C4-2B (cell line): ENCODE data around the gene VRTN.

Experiments used
- H3K27ac ChIP-seq: fragments of 450-650 bp; 2 replicates; pipeline ENCODE4 v1.5.1; 2017
- ZFX ChIP-seq: fragments of 450-650 bp; IDR thresholded peaks from 2 replicates; pipeline ENCODE4 v1.6.1; 2017
- TF ChIP-seq, protein P1 (sequence below): fragments of 450-650 bp; conservative IDR thresholded peaks from 2 replicates; pipeline ENCODE4 v1.5.1; 2017; ENCODE audit warnings: mild to moderate bottlenecking

Gene VRTN

DNA sequence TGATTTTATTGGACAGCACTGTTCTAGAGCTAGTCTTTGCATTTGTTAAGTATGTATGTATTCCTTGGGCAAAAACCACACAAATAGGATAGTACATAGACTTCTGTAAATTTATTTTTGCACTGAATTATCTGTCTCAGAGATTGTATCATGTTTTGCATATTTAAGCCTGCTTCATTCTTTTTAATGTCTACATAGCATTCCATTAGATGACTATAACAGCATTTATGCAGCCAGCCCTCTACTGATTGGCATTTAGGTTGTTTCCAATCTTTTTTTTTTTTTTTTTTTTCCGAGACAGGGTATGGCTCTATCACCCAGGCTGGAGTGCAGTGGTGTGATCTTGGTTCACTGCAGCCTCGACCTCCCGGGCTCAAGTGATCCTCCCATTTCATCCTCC is 43.2 kb downstream of the VRTN start:
- H3K27ac ChIP-seq, result no peak overlapping the region
- no peak for TF ChIP-seq ZFX

DNA sequence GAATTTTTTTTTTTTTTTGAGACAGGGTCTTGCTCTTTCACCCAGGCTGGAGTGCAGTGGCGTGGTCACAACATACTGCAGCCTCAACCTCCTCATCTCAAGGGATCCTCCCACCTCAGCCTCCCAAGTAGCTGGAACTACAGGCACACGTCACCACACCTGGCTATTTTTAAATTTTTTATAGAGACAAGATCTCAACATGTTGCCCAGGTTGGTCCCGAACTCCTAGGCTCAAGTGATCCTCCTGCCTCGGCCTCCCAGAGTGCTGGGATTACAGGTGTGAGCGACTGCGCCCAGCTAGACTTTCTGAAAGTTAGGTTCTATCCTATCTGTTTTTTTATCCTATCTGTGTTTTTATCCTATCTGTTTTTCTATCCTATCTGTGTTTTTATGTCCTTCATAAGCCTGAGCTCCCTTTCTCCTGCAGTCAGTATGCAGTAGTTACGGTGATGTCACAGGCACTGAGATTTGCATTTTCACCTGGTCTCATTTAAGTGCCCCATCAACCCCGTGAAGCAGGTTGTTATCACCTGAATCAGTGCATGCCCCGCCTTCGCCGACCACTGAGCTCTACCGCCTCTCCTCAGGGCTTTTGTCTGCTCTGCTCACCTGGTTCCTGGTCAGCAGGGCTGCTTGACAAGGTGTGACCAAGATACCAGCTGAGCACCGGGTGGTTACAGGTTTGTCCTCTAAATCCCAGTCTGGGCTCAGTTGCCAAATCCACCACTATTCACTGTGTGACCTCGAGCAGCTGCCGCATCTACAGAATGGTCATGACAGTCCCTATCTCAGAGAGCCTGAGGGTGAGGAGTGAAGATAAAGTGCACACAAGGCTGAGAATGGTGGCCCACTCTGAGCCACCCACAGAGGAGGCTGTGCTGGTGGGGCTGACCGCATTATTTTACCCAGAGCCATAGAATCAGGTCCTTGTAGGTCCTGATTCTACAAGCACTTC is 44.6 kb downstream of the VRTN start:
- H3K27ac ChIP-seq, result no peak overlapping the region
- TF ChIP-seq ZFX, result no peak
- TF ChIP-seq, protein P1, sequence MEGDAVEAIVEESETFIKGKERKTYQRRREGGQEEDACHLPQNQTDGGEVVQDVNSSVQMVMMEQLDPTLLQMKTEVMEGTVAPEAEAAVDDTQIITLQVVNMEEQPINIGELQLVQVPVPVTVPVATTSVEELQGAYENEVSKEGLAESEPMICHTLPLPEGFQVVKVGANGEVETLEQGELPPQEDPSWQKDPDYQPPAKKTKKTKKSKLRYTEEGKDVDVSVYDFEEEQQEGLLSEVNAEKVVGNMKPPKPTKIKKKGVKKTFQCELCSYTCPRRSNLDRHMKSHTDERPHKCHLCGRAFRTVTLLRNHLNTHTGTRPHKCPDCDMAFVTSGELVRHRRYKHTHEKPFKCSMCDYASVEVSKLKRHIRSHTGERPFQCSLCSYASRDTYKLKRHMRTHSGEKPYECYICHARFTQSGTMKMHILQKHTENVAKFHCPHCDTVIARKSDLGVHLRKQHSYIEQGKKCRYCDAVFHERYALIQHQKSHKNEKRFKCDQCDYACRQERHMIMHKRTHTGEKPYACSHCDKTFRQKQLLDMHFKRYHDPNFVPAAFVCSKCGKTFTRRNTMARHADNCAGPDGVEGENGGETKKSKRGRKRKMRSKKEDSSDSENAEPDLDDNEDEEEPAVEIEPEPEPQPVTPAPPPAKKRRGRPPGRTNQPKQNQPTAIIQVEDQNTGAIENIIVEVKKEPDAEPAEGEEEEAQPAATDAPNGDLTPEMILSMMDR, result no peak

DNA sequence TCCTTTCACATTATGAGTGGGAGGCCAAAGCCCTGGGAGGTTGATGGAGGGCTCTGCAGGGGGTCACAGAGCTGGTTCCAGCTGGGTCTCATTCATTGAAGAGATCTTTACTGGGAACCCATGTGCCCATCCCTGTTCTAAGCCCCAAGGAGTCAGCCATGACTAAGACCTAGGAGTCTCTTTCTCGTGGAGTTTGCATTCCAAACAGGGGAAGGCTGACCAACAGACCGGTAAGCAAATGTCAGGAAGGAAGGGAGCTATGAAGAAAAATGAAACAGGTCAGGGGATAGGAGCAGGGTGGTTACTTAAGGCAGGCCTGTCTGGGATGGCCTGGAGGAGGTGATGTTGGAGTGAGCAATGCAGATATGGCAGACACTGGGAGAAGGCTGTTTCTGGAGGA is 46.3 kb downstream of the VRTN start:
- TF ChIP-seq, protein P1, result no peak
- no peak overlapping the region for H3K27ac ChIP-seq

DNA sequence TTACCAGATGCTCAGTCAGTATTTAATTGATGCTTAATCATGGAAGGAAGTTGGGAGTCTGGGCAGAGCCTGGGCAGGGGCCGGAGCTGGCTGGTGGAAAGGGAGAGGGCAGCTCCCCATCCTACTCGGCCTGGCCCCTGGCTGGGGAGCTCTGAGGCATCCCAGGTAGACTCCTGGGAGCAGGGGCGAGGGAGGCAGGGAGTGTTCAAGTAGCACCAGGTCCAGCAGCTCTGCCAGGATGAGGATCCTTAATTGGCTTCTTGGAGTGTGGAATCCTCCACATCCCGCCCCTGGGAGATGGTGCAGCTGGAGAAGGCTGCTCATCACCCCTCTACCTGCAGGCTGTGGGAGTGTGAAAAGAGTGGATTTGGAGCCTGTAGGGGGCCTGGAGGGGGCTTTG is 46.8 kb downstream of the VRTN start:
- H3K27ac ChIP-seq, result no peak overlapping the region
- TF ChIP-seq, protein P1, result no peak
- TF ChIP-seq ZFX, result no peak

DNA sequence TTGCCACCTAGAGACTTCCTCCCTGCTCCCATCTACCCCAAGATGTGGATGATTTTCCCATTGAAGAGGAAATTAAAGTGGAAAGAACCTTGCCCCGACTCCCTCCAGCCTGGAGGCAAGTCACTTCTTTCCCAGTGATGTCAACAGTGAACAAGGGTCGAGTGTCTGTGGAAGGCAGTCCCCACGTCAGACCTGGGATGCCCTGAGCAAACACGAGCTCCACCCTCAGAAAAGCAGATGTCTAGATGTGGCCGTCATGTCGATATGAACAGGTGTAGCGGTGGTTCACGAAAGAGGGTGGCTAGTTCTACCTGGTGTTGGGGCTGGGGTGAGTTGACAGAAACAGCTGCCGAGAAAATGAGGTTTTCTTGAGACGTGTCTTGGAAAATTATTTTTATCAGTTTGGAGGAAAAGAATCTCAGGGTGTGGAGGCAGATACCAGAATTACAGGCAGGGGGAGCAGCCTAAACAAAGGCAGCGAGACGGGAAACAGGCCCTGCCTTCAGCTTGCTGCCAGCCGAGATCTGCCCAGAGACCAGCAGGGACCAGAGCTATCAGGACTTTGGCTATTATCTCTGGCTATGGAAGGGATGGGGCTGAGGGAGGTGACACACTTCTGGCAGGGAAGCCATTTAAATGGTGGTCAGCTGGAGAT is 51.9 kb downstream of the VRTN start:
- H3K27ac ChIP-seq, result no peak overlapping the region
- no peak for TF ChIP-seq ZFX
- TF ChIP-seq, protein P1, result no peak

DNA sequence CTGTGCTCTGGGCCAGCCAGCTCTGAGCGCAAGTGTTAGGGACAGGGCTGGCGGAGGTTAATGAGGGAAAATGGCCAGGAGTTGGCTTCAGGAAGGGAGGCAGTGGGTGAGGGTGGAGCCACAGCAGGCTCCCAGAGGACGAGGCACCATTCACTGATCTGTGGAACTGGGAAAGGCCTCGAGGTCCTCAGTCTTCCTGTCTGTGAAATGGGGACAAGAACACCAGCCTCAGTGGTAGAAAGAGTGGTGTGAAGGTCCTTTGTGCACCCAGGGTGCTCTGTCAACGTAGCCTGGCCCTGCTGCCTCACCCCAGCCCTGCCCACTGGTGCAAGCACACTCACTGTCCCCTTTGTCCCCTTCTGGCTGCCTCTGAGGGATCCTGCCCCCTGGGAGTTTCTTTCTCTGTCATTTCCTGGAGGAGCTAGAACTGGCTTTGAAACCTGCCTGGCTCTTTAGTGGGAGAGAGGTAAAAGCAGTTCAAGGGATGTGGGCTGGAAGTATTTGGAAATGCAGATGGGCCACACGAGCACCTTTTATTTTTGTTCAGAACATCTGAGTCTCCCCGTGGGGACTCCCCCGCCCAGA is 52.7 kb downstream of the VRTN start:
- no peak overlapping the region for H3K27ac ChIP-seq
- TF ChIP-seq, protein P1, result no peak
- no peak for TF ChIP-seq ZFX

DNA sequence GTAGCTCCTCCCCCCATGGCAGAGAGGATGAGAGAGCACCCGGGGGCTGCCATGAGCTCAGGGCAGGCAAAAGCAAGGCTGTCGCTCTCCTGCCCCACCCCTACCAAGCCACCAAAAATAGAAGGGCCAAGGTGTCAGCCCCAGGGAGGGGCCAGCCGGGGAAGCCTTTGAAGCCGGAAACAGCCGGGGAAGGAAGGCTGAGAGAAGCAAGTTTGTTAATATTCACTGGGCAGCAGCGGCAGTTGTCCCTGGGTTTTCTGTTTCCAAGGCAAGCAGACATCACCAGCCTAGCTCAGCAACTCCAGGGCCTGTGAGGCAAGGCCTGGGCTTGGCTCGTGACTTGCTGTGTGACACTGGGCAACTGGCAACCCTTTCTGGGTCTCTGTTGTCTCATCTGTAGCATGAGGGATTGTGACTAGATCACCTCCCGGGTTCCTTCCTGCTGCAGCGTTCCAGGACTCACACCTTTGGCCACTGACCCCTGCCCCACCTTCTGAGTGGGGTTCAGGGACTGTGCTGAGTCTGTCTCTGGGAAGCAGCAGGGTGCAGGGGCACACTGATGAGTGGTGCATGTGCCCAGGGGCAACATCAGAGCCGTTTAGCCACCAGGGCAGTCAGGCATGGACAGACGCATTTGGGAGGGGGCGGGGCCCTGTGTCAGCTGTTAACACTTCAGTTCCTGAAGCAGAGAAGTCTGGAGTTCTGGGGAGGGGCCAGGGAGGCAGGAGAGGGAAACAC is 53.4 kb downstream of the VRTN start:
- no peak for TF ChIP-seq ZFX
- TF ChIP-seq, protein P1, result no peak
- H3K27ac ChIP-seq, result no peak overlapping the region
